Breast epithelium (tissue), 3 donors: ENCODE measurements around the gene ACVRL1.

Experiments
- POLR2A ChIP-seq: fragments of 450-650 bp; IDR thresholded peaks from one replicate; pipeline ENCODE4 v1.6.1; 2016; ENCODE audit warnings: antibody characterized with exemption, mild to moderate bottlenecking, moderate library complexity
- TF ChIP-seq, protein P1 (sequence below), 3 donors: fragments of 450-650 bp; IDR thresholded peaks; one replicate each; pipeline ENCODE4 v1.5.1; 2016 to 2017; ENCODE audit warnings: antibody characterized with exemption in 3 of 3, mild to moderate bottlenecking in 3 of 3, moderate library complexity in 3 of 3

DNA sequence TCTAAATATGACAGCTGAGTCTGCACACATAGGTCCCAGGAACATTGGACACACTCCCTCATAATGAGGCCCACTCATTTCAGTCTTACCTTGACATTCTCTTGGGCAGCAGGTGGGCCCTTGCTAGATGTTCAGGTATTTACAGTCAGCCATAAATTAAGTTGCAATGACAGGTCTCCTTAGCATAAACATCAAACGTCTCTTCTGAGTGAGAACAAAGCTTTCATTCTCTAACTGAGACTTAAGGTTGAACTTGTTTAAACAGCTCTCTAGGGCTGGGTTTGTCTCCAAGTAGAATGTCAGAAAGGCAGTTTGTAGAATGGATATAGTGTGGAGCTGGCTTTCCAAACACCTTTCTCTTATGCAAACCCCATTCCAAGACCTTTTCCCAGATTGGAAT, 54.5 kb downstream of the ACVRL1 start:
- no peak for TF ChIP-seq POLR2A
- TF ChIP-seq, protein P1, sequence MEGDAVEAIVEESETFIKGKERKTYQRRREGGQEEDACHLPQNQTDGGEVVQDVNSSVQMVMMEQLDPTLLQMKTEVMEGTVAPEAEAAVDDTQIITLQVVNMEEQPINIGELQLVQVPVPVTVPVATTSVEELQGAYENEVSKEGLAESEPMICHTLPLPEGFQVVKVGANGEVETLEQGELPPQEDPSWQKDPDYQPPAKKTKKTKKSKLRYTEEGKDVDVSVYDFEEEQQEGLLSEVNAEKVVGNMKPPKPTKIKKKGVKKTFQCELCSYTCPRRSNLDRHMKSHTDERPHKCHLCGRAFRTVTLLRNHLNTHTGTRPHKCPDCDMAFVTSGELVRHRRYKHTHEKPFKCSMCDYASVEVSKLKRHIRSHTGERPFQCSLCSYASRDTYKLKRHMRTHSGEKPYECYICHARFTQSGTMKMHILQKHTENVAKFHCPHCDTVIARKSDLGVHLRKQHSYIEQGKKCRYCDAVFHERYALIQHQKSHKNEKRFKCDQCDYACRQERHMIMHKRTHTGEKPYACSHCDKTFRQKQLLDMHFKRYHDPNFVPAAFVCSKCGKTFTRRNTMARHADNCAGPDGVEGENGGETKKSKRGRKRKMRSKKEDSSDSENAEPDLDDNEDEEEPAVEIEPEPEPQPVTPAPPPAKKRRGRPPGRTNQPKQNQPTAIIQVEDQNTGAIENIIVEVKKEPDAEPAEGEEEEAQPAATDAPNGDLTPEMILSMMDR (IDR thresholded peaks at IDR 0.05): no peak
